HepG2 (cell line): ENCODE results near the gene SIAH2. TPM values are rescaled to one million over a fixed set of nuclear protein-coding genes. Genes with fewer than 3 reads are reported as not detected.
A peak's percentile ranks its signal among the peaks of the same experiment; 100 is the strongest.

Experiments used
- ATAC-seq: fragments of 200-7000 bp; cut with Tn5 transposase; 3 replicates; pipeline ENCODE4 v1.9.1; 2020; ENCODE audit warnings: mild to moderate bottlenecking, moderate library complexity
- BruUV-seq: library from RNA; stranded (reverse); fragments of 400-500 nt; replicated peaks from 2 replicates; lab custom pipeline; 2021; lab: Mats Ljungman, UMichigan
- CTCF ChIA-PET: fragments of 300-600 bp; formaldehyde crosslinking; extraction: SDS; loops from one replicate; lab custom pipeline; 2021; ENCODE audit warnings: low total read pairs, inconsistent platforms, low intra/inter-chr PET ratio; lab: Yijun Ruan, JAX
- POLR2A ChIA-PET: fragments of 350-600 bp; sonication (Branson Sonifier 250); formaldehyde crosslinking; loops from one replicate; lab custom pipeline; 2020; ENCODE audit warnings: antibody characterized with exemption, inconsistent platforms; lab: Yijun Ruan, JAX
- DNase-seq: peaks from one replicate; pipeline ENCODE4 v3.0.0-alpha.2; 2015; ENCODE audit warnings: low spot score
- FAIRE-seq: peaks from 3 replicates; lab custom pipeline; 2011; peaks lifted over from hg19 to GRCh38; lab: Jason Lieb, UNC
- H2AFZ ChIP-seq: one replicate; pipeline ENCODE4 v1.6.1; 2011; ENCODE audit warnings: low read length, inconsistent platforms
- H3K27ac ChIP-seq: fragments of 300-600 bp; 3 replicates; pipeline ENCODE4 v1.8.0; 2011; ENCODE audit warnings: mixed run types, mild to moderate bottlenecking, mixed read lengths, low read length, inconsistent platforms; ENCODE audit not compliant: insufficient read depth; ENCODE audit errors: extremely low read length
- H3K27me3 ChIP-seq, 2 experiments: fragments of 200-600 bp in 1 of 2; 2 replicates in 1 of 2; 3 replicates in 1 of 2; pipeline versions ENCODE4 v1.6.0 to v1.8.0; 2011; ENCODE audit warnings: low read length in 2 of 2, mild to moderate bottlenecking in 2 of 2, moderate library complexity in 2 of 2, inconsistent platforms in 1 of 2; ENCODE audit not compliant: insufficient read depth in 2 of 2, control insufficient read depth in 1 of 2
- H3K36me3 ChIP-seq, 2 experiments: fragments of 200-600 bp in 1 of 2; replicated peaks in 1 of 2; 2 replicates in 1 of 2; 3 replicates in 1 of 2; pipeline versions ENCODE4 v1.5.1 to v1.8.0; 2011; ENCODE audit warnings: low read length in 2 of 2, inconsistent platforms in 1 of 2; ENCODE audit not compliant: insufficient read depth in 2 of 2, control insufficient read depth in 1 of 2
- H3K4me1 ChIP-seq: 2 replicates; pipeline ENCODE4 v1.5.1; 2012; ENCODE audit warnings: low read length, inconsistent platforms; ENCODE audit not compliant: insufficient read depth
- H3K4me2 ChIP-seq: 2 replicates; pipeline ENCODE4 v1.6.0; 2011; ENCODE audit warnings: low read depth, low read length, inconsistent platforms
- H3K4me3 ChIP-seq, 3 experiments: fragments of 200-600 bp in 1 of 3; sonication (generic), shearing (Covaris generic) in 1 of 3; replicated peaks in 1 of 3; 2 replicates each; pipeline ENCODE4 v1.5.1; 2011 to 2016; ENCODE audit warnings: low read length in 3 of 3, inconsistent platforms in 2 of 3, low read depth in 2 of 3, mild to moderate bottlenecking in 2 of 3, control low read depth in 1 of 3, mixed read lengths in 1 of 3; ENCODE audit not compliant: insufficient read depth in 1 of 3
- H3K79me2 ChIP-seq: one replicate; pipeline ENCODE4 v1.6.1; 2011; ENCODE audit warnings: low read length, inconsistent platforms; ENCODE audit not compliant: insufficient read depth
- H3K9ac ChIP-seq: 2 replicates; pipeline ENCODE4 v1.6.0; 2011; ENCODE audit warnings: mild to moderate bottlenecking, low read depth, low read length, inconsistent platforms; ENCODE audit not compliant: insufficient read depth
- H3K9me3 ChIP-seq: 2 replicates; pipeline ENCODE4 v1.5.1; 2012; ENCODE audit warnings: mild to moderate bottlenecking, low read length
- H4K20me1 ChIP-seq: 2 replicates; pipeline ENCODE4 v1.6.0; 2011; ENCODE audit warnings: inconsistent platforms, mild to moderate bottlenecking, low read length, moderate library complexity; ENCODE audit not compliant: insufficient read depth
- ATAD3A ChIP-seq: sonication (generic); formaldehyde crosslinking; IDR thresholded peaks from 2 replicates; pipeline ENCODE4 v1.4.0; 2020; ENCODE audit warnings: missing genetic modification reagents
- CREBL2 ChIP-seq: sonication (generic); formaldehyde crosslinking; IDR thresholded peaks from 2 replicates; pipeline ENCODE4 v1.8.1; 2023; ENCODE audit warnings: missing genetic modification reagents, mild to moderate bottlenecking, borderline replicate concordance
- FOSL2 ChIP-seq: sonication (generic); formaldehyde crosslinking; IDR thresholded peaks from 2 replicates; pipeline ENCODE4 v1.4.0; 2020; ENCODE audit warnings: missing genetic modification reagents
- GABPB1 ChIP-seq: IDR thresholded peaks from 2 replicates; pipeline ENCODE4 v1.6.1; 2016; ENCODE audit warnings: mild to moderate bottlenecking, missing genetic modification reagents, moderate library complexity, missing compliant biosample characterization
- GATA4 ChIP-seq: sonication (generic); IDR thresholded peaks from 2 replicates; pipeline ENCODE4 v1.6.1; 2016; ENCODE audit warnings: antibody characterized with exemption, low read depth, borderline replicate concordance
- HDAC2 ChIP-seq: sonication (generic); formaldehyde crosslinking; IDR thresholded peaks from 2 replicates; pipeline ENCODE4 v1.4.0; 2020; ENCODE audit warnings: missing genetic modification reagents
- HOXA5 ChIP-seq: sonication (generic); formaldehyde crosslinking; IDR thresholded peaks from 2 replicates; pipeline ENCODE4 v1.4.0; 2020; ENCODE audit warnings: missing genetic modification reagents
- MAFF ChIP-seq: IDR thresholded peaks from 2 replicates; pipeline ENCODE4 v1.6.1; 2011; ENCODE audit warnings: low read depth, low read length, improper control_type of control experiment
- MAFK ChIP-seq, 2 experiments: IDR thresholded peaks in 1 of 2; conservative IDR thresholded peaks in 1 of 2; 2 replicates each; pipeline ENCODE4 v1.6.1; 2011; ENCODE audit warnings: improper control_type of control experiment in 2 of 2, low read length in 2 of 2
- MTF1 ChIP-seq: sonication (generic); formaldehyde crosslinking; IDR thresholded peaks from 2 replicates; pipeline ENCODE4 v1.5.0; 2020; ENCODE audit warnings: missing genetic modification reagents
- MTF2 ChIP-seq: sonication (generic); formaldehyde crosslinking; IDR thresholded peaks from 2 replicates; pipeline ENCODE4 v1.5.0; 2020; ENCODE audit warnings: missing genetic modification reagents, borderline replicate concordance
- SKIL ChIP-seq: sonication (generic); formaldehyde crosslinking; IDR thresholded peaks from 2 replicates; pipeline ENCODE4 v1.8.0; 2022; ENCODE audit warnings: missing genetic modification reagents, mild to moderate bottlenecking, moderate library complexity, borderline replicate concordance
- TOPORS ChIP-seq: sonication (generic); formaldehyde crosslinking; IDR thresholded peaks from 2 replicates; pipeline ENCODE4 v1.8.0; 2023; ENCODE audit warnings: mild to moderate bottlenecking, missing genetic modification reagents
- ZMYM3 ChIP-seq: sonication (generic); formaldehyde crosslinking; IDR thresholded peaks from 2 replicates; pipeline ENCODE4 v1.5.1; 2020; ENCODE audit warnings: mild to moderate bottlenecking, missing genetic modification reagents
- ZNF10 ChIP-seq: sonication (generic); formaldehyde crosslinking; IDR thresholded peaks from 2 replicates; pipeline ENCODE4 v1.4.0; 2020; ENCODE audit warnings: mild to moderate bottlenecking, low read depth, missing genetic modification reagents, borderline replicate concordance
- ZNF333 ChIP-seq: sonication (generic); formaldehyde crosslinking; IDR thresholded peaks from 2 replicates; pipeline ENCODE4 v1.4.0; 2020; ENCODE audit warnings: mild to moderate bottlenecking, missing genetic modification reagents, borderline replicate concordance
- WGBS: methylation state at CpG from one replicate; pipeline ENCODE4 v1.1.6; 2017; ENCODE audit warnings: low lambda C conversion rate; 5-methylcytosine and 5-hydroxymethylcytosine counted together
- in situ Hi-C: cut with HindIII; loops from 2 replicates; pipeline ENCODE4 v1.10.0; 2017; ENCODE audit warnings: low pct_unique_long_range_greater_than_20kb; ENCODE audit not compliant: extremely low pct_ligation_motif_present
- intact Hi-C: fragments of 100-400 bp; cut with micrococcal nuclease; formaldehyde crosslinking; loops from one replicate; pipeline ENCODE4 v1.10.0; 2022; ENCODE audit not compliant: unreplicated experiment
- polyA plus RNA-seq, 8 experiments: library from polyadenylated mRNA; depleted of rRNA in 3 of 8; stranded (reverse) in 7 of 8; unstranded in 1 of 8; fragments of >200 nt; fragmentation: Illumina TruSeq in 4 of 8; extraction: Trizol in 4 of 8; gene quantifications; 2 replicates each; pipeline versions ENCODE4 v1.2.1 to v1.2.3, GENCODE V29; 2011 to 2016; ENCODE audit warnings: low read depth in 4 of 8, missing spikeins in 1 of 8, mixed read lengths in 1 of 8; ENCODE audit not compliant: insufficient read depth in 1 of 8
- total RNA-seq, 5 experiments: library from RNA; depleted of rRNA; stranded (reverse); fragments of >200 nt; fragmentation: Illumina TruSeq; extraction: Trizol; gene quantifications; 2 replicates each; pipeline ENCODE4 v1.2.3, GENCODE V29; 2016; ENCODE audit warnings: low read depth in 1 of 5

Gene SIAH2
- total and polyA plus RNA-seq, 2 of the 13 experiments (the other 11 are each of a cell fraction or from before 2014, with no cell fraction given), result 71.8 to 117 TPM

- TF ChIP-seq MAFF (peak; percentile 62; the same call in 1 of the 2 replicates), TOPORS (CRISPR knock-in tag) (no peak), MAFK (conservative IDR thresholded peaks at IDR 0.05 in 1 of 2, IDR thresholded peaks at IDR 0.05 in 1 of 2; ENCODE audit: low read length in 2 of 2) (peak; percentile 63 to 73), MTF1 (CRISPR knock-in tag) (no peak), HOXA5 (CRISPR knock-in tag) (no peak)
- WGBS, result 94% methylated on average over 19 of the region's 19 CpGs
- H3K4me3 ChIP-seq, result no peak overlapping the region
- no peaks in the 10 kb centered on the region for H3K36me3 ChIP-seq
- intact Hi-C loops (no loop called here), in situ Hi-C loops (loop anchor here (10.0 kb wide), 2 partner anchors 47 to 137 kb away; no protein-coding TSS in a partner anchor)
- POLR2A ChIA-PET, result interaction anchor here (0.6 to 1.9 kb wide), 4 partner anchors 10 to 35 kb away, joined by 3 to 6 read pairs (median 4); partner anchors contain the start of gene SIAH2
- no peaks in the 10 kb centered on the region for H3K9me3 ChIP-seq
- no peak overlapping the region for H3K9ac ChIP-seq
- no peak for FAIRE-seq
- no peaks in the 10 kb centered on the region for H4K20me1 ChIP-seq
- H3K27me3 ChIP-seq, result no peaks in the 10 kb centered on the region
- BruUV-seq, result no TSS peak
- H3K4me2 ChIP-seq, result no peak overlapping the region
- ATAC-seq, result no peak; the same call in 2 of the 3 replicates
- H2AFZ ChIP-seq, result no peak overlapping the region
- peaks cover 65% of the 10 kb centered on the region for H3K4me1 ChIP-seq
- CTCF ChIA-PET, result no interaction called here
- no peak for DNase-seq
- H3K79me2 ChIP-seq, result no peaks in the 10 kb centered on the region
- H3K27ac ChIP-seq, result no peak overlapping the region
These were observed 35.1 kb downstream of the SIAH2 start for GRCh38 chr3:150727653-150728502.

- H3K4me3 ChIP-seq, result no peak overlapping the region
- no peak overlapping the region for H3K27ac ChIP-seq
- ChIA-PET POLR2A (interaction anchor here (1.7 to 2.6 kb wide), 2 partner anchors 36 to 38 kb away, joined by 9 to 16 read pairs; partner anchors contain the start of gene SIAH2), CTCF (no interaction called here)
- FAIRE-seq (no peak), ATAC-seq (peak; percentile 50), DNase-seq (peak; percentile 40)
- intact Hi-C loops (no loop called here), in situ Hi-C loops (loop anchor here (10.0 kb wide), 2 partner anchors 49 to 139 kb away; no protein-coding TSS in a partner anchor)
- H3K9ac ChIP-seq, result no peak overlapping the region
- H3K4me1 ChIP-seq, result peaks cover 76% of the 10 kb centered on the region
- no TSS peak for BruUV-seq
- no peak overlapping the region for H3K4me2 ChIP-seq
- H4K20me1 ChIP-seq, result no peaks in the 10 kb centered on the region
- H2AFZ ChIP-seq, result no peak overlapping the region
- no peaks in the 10 kb centered on the region for H3K36me3 ChIP-seq
- 25% methylated on average over 4 of the region's 7 CpGs for WGBS
- H3K27me3 ChIP-seq, result no peaks in the 10 kb centered on the region
- no peaks in the 10 kb centered on the region for H3K79me2 ChIP-seq
- H3K9me3 ChIP-seq, result no peaks in the 10 kb centered on the region
- peak; percentile 26; the same call in 1 of the 2 replicates for TF ChIP-seq GABPB1
- peak; percentile 40; the same call in 1 of the 2 replicates for TF ChIP-seq ZMYM3 (CRISPR knock-in tag)
- TF ChIP-seq CREBL2 (CRISPR knock-in tag), result no peak
- 0 out of 2 replicates have a peak, but pooled peaks have one; percentile 18 for TF ChIP-seq HDAC2
- TF ChIP-seq ATAD3A (CRISPR knock-in tag), result no peak
- TF ChIP-seq FOSL2, result 0 out of 2 replicates have a peak, but pooled peaks have one; percentile 22
- TF ChIP-seq GATA4, result no peak
- TF ChIP-seq MTF2 (CRISPR knock-in tag), result no peak
- TF ChIP-seq ZNF333, result no peak
- no peak for TF ChIP-seq SKIL (CRISPR knock-in tag)
- TF ChIP-seq ZNF10, result no peak
These were observed 37.4 kb downstream of the SIAH2 start for GRCh38 chr3:150725548-150725947.
